HCT116 (cell line): ENCODE results near the gene SETD2. TPM values are rescaled to one million over a fixed set of nuclear protein-coding genes. Genes with fewer than 3 reads are reported as not detected.

Experiments used
- ATAC-seq: fragments of 200-7000 bp; cut with Tn5 transposase; 2 replicates; pipeline ENCODE4 v1.9.1; 2020; ENCODE audit warnings: mild to moderate bottlenecking, moderate library complexity
- Bru-seq: library from RNA; stranded (reverse); fragments of 400-500 nt; gene quantifications from one replicate; lab custom pipeline; 2021; lab: Mats Ljungman, UMichigan
- BruChase-seq, 2 experiments: library from RNA; stranded (reverse); fragments of 400-500 nt; gene quantifications; one replicate each; lab custom pipeline; 2021; lab: Mats Ljungman, UMichigan
- BruUV-seq: library from RNA; stranded (reverse); fragments of 400-500 nt; replicated peaks from 2 replicates; lab custom pipeline; 2021; lab: Mats Ljungman, UMichigan
- CTCF ChIA-PET: fragments of 300-600 bp; sonication (Branson Sonifier 250); formaldehyde crosslinking; loops from one replicate; lab custom pipeline; 2021; ENCODE audit warnings: antibody characterized with exemption; lab: Charles Lee
- POLR2A ChIA-PET: fragments of 300-600, 350-600 bp; sonication (Branson Sonifier 250); formaldehyde crosslinking; loops from one replicate; lab custom pipeline; 2021; ENCODE audit warnings: antibody characterized with exemption; lab: Charles Lee
- RAD21 ChIA-PET, 2 experiments: fragments of 300-600 bp; sonication (Branson Sonifier 250); formaldehyde crosslinking; loops; one replicate each; lab custom pipeline; 2023; ENCODE audit warnings: low total read pairs in 2 of 2; ENCODE audit not compliant: uncharacterized antibody in 2 of 2, unreplicated experiment in 2 of 2, low non-redundant PET in 1 of 2; lab: Charles Lee
- DNase-seq: peaks from one replicate; pipeline ENCODE4 v3.0.0-alpha.2; 2010; ENCODE audit warnings: low read depth, low spot score
- H2AFZ ChIP-seq: fragments of 200-600 bp; shearing (Covaris generic), sonication (generic); 2 replicates; pipeline ENCODE4 v1.6.1; 2017; ENCODE audit warnings: low read depth, mixed run types, mixed read lengths, antibody characterized with exemption, low read length; ENCODE audit not compliant: poor library complexity, severe bottlenecking
- H3K27ac ChIP-seq: 2 replicates; pipeline ENCODE4 v1.5.1; 2012; ENCODE audit warnings: low read depth, low read length
- H3K27me3 ChIP-seq: fragments of 200-600 bp; sonication (generic); 2 replicates; pipeline ENCODE4 v1.6.1; 2016; ENCODE audit warnings: mixed run types, low read length, mixed read lengths; ENCODE audit not compliant: insufficient read depth
- H3K36me3 ChIP-seq, 2 experiments: fragments of 200-500 bp in 1 of 2; fragments of 200-600 bp in 1 of 2; sonication (Bioruptor generic) in 1 of 2; sonication (generic) in 1 of 2; 2 replicates each; pipeline versions ENCODE4 v1.5.1 to v1.6.1; 2014 to 2016; ENCODE audit warnings: low read length in 2 of 2, inconsistent platforms in 1 of 2, mixed read lengths in 1 of 2, mixed run types in 1 of 2; ENCODE audit not compliant: insufficient read depth in 2 of 2, control insufficient read depth in 1 of 2
- H3K4me1 ChIP-seq, 2 experiments: fragments of 200-600 bp in 1 of 2; sonication (generic) in 1 of 2; 2 replicates each; pipeline versions ENCODE4 v1.5.1 to v1.6.1; 2012 to 2017; ENCODE audit warnings: low read length in 2 of 2, inconsistent platforms in 1 of 2, mild to moderate bottlenecking in 1 of 2, mixed read lengths in 1 of 2, mixed run types in 1 of 2, moderate library complexity in 1 of 2; ENCODE audit not compliant: insufficient read depth in 2 of 2, control insufficient read depth in 1 of 2
- H3K4me2 ChIP-seq: fragments of 200-600 bp; sonication (generic); 2 replicates; pipeline ENCODE4 v1.6.1; 2017; ENCODE audit warnings: mixed run types, low read length, mixed read lengths
- H3K4me3 ChIP-seq, 2 experiments: fragments of 200-600 bp in 1 of 2; sonication (generic) in 1 of 2; replicated peaks in 1 of 2; 2 replicates each; pipeline ENCODE4 v1.5.1; 2011 to 2016; ENCODE audit warnings: low read length in 2 of 2, control low read depth in 1 of 2, low read depth in 1 of 2, mild to moderate bottlenecking in 1 of 2, mixed read lengths in 1 of 2, mixed run types in 1 of 2
- H3K79me2 ChIP-seq: fragments of 200-600 bp; sonication (generic); 2 replicates; pipeline ENCODE4 v1.6.1; 2017; ENCODE audit warnings: mild to moderate bottlenecking, mixed run types, low read length, moderate library complexity, mixed read lengths; ENCODE audit not compliant: insufficient read depth
- H3K9ac ChIP-seq: fragments of 200-600 bp; sonication (generic); 2 replicates; pipeline ENCODE4 v1.6.1; 2016; ENCODE audit warnings: low read length, mixed read lengths
- H3K9me2 ChIP-seq: fragments of 200-600 bp; sonication (generic), shearing (Covaris generic); 2 replicates; pipeline ENCODE4 v1.6.1; 2017; ENCODE audit warnings: mixed run types, mild to moderate bottlenecking, moderate library complexity; ENCODE audit not compliant: insufficient read depth
- H3K9me3 ChIP-seq, 2 experiments: fragments of 200-500 bp in 1 of 2; fragments of 200-600 bp in 1 of 2; sonication (Bioruptor generic) in 1 of 2; sonication (generic) in 1 of 2; 2 replicates each; pipeline ENCODE4 v1.6.1; 2014 to 2017; ENCODE audit warnings: low read length in 2 of 2, mixed read lengths in 2 of 2, inconsistent platforms in 1 of 2, low read depth in 1 of 2, mild to moderate bottlenecking in 1 of 2, mixed run types in 1 of 2, moderate library complexity in 1 of 2; ENCODE audit not compliant: control insufficient read depth in 1 of 2, insufficient read depth in 1 of 2
- H4K20me1 ChIP-seq: fragments of 200-600 bp; sonication (generic), shearing (Covaris generic); 2 replicates; pipeline ENCODE4 v1.6.1; 2017; ENCODE audit warnings: mixed run types, mild to moderate bottlenecking, moderate library complexity; ENCODE audit not compliant: insufficient read depth
- ATF3 ChIP-seq: IDR thresholded peaks from 2 replicates; pipeline ENCODE4 v1.6.1; 2012
- CBX3 ChIP-seq: IDR thresholded peaks from 2 replicates; pipeline ENCODE4 v1.6.1; 2012; ENCODE audit warnings: low read depth
- CEBPB ChIP-seq: IDR thresholded peaks from 2 replicates; pipeline ENCODE4 v1.6.1; 2012; ENCODE audit warnings: low read depth
- EZH2phosphoT487 ChIP-seq: fragments of 200-600 bp; IDR thresholded peaks from 2 replicates; pipeline ENCODE4 v1.6.1; 2018; ENCODE audit warnings: antibody characterized with exemption, borderline replicate concordance
- FOSL1 ChIP-seq: IDR thresholded peaks from 2 replicates; pipeline ENCODE4 v1.6.1; 2012; ENCODE audit warnings: low read depth
- JUND ChIP-seq: IDR thresholded peaks from 2 replicates; pipeline ENCODE4 v1.6.1; 2012
- MAX ChIP-seq: IDR thresholded peaks from 2 replicates; pipeline ENCODE4 v1.6.1; 2012
- POLR2A ChIP-seq: IDR thresholded peaks from 2 replicates; pipeline ENCODE4 v1.7.0; 2011; ENCODE audit warnings: borderline replicate concordance; ENCODE audit not compliant: insufficient read depth, insufficient read length; ENCODE audit errors: extremely low read depth
- POLR2AphosphoS5 ChIP-seq: IDR thresholded peaks from 2 replicates; pipeline ENCODE4 v1.6.1; 2011; ENCODE audit warnings: mild to moderate bottlenecking, low read depth, low read length, moderate library complexity
- RAD21 ChIP-seq: IDR thresholded peaks from 2 replicates; pipeline ENCODE4 v1.6.1; 2012; ENCODE audit warnings: low read depth, mild to moderate bottlenecking
- SIN3A ChIP-seq: IDR thresholded peaks from 2 replicates; pipeline ENCODE4 v1.6.1; 2012; ENCODE audit warnings: low read depth
- SP1 ChIP-seq: IDR thresholded peaks from 2 replicates; pipeline ENCODE4 v1.6.1; 2012; ENCODE audit warnings: low read depth
- SRF ChIP-seq: IDR thresholded peaks from 2 replicates; pipeline ENCODE4 v1.6.1; 2012; ENCODE audit warnings: low read depth
- TCF7L2 ChIP-seq: IDR thresholded peaks from 2 replicates; pipeline ENCODE4 v1.7.0; 2011; ENCODE audit warnings: borderline replicate concordance, inconsistent platforms; ENCODE audit not compliant: insufficient read depth, insufficient read length; ENCODE audit errors: extremely low read depth
- YY1 ChIP-seq: IDR thresholded peaks from 2 replicates; pipeline ENCODE4 v1.6.1; 2011; ENCODE audit warnings: low read length, low read depth, moderate library complexity, mild to moderate bottlenecking; ENCODE audit not compliant: insufficient replicate concordance; ENCODE audit errors: extremely low read depth
- ZFX ChIP-seq: fragments of 450-650 bp; IDR thresholded peaks from 2 replicates; pipeline ENCODE4 v1.6.1; 2017
- ZNF274 ChIP-seq: fragments of 200-500 bp; sonication (Bioruptor generic); IDR thresholded peaks from 2 replicates; pipeline ENCODE4 v1.6.1; 2014; ENCODE audit warnings: mild to moderate bottlenecking, low read depth, low read length, inconsistent platforms
- intact Hi-C: fragments of 100-400 bp; cut with micrococcal nuclease; formaldehyde crosslinking; loops from 2 replicates; pipeline ENCODE4 v1.10.0; 2022
- long read RNA-seq: library from polyadenylated mRNA; unstranded; transcript quantifications from one replicate; pipeline ENCODE4 v2.0.0, GENCODE V29; 2021; ENCODE audit not compliant: unreplicated experiment
- polyA plus RNA-seq: library from polyadenylated mRNA; unstranded; fragments of >200 nt; gene quantifications from 2 replicates; pipeline ENCODE4 v1.2.1, GENCODE V29; 2012; ENCODE audit warnings: missing spikeins
- total RNA-seq: library from RNA; stranded (reverse); gene quantifications from one replicate; pipeline ENCODE4 v1.2.1, GENCODE V29; 2021; ENCODE audit not compliant: unreplicated experiment

The SETD2 gene, protein sequence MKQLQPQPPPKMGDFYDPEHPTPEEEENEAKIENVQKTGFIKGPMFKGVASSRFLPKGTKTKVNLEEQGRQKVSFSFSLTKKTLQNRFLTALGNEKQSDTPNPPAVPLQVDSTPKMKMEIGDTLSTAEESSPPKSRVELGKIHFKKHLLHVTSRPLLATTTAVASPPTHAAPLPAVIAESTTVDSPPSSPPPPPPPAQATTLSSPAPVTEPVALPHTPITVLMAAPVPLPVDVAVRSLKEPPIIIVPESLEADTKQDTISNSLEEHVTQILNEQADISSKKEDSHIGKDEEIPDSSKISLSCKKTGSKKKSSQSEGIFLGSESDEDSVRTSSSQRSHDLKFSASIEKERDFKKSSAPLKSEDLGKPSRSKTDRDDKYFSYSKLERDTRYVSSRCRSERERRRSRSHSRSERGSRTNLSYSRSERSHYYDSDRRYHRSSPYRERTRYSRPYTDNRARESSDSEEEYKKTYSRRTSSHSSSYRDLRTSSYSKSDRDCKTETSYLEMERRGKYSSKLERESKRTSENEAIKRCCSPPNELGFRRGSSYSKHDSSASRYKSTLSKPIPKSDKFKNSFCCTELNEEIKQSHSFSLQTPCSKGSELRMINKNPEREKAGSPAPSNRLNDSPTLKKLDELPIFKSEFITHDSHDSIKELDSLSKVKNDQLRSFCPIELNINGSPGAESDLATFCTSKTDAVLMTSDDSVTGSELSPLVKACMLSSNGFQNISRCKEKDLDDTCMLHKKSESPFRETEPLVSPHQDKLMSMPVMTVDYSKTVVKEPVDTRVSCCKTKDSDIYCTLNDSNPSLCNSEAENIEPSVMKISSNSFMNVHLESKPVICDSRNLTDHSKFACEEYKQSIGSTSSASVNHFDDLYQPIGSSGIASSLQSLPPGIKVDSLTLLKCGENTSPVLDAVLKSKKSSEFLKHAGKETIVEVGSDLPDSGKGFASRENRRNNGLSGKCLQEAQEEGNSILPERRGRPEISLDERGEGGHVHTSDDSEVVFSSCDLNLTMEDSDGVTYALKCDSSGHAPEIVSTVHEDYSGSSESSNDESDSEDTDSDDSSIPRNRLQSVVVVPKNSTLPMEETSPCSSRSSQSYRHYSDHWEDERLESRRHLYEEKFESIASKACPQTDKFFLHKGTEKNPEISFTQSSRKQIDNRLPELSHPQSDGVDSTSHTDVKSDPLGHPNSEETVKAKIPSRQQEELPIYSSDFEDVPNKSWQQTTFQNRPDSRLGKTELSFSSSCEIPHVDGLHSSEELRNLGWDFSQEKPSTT (N-terminal part only)
- total RNA-seq (33.0 TPM), Bru-seq, nascent RNA (percentile 87 among the genes with signal in this experiment), BruChase-seq, experiment 1, labeled RNA remaining after a 6-hour chase (percentile 80 among the genes with signal in this experiment), BruChase-seq, experiment 2, labeled RNA remaining after a 2-hour chase (percentile 85 among the genes with signal in this experiment)
- polyA plus RNA-seq: 11.3 and 14.8 TPM in 2 replicates
- long read RNA-seq, partial matches to known transcripts: 24 of 30 reads
- long read RNA-seq, other reads (novel, unspliced or antisense): 6 of 30 reads

GRCh38 chr3:47164007-47164881 is at the start of gene SETD2:
TSS of gene SETD2 (minus strand) at chr3:47164113. CDS start at chr3:47163924, 189 bp downstream.
- ChIA-PET CTCF (interaction anchor here (1.1 kb wide), 1 partner anchor 159 kb away, joined by 3 read pairs; no protein-coding TSS in a partner anchor), RAD21 (interaction anchor here in 1 of 2 experiments (0.7 to 0.8 kb wide), 2 partner anchors 160 to 187 kb away, joined by 3 to 4 read pairs; no protein-coding TSS in a partner anchor), POLR2A (interaction anchor here (0.5 to 1.7 kb wide), 3 partner anchors 11 to 535 kb away, joined by 3 to 4 read pairs (median 4); partner anchors contain the start of gene CCDC12)
- DNase-seq: peak; percentile 78
- Histone ChIP-seq H3K9me2 (no peaks in the 10 kb centered on the region), H3K9me3 (no peaks in the 10 kb centered on the region), H3K79me2 (peaks cover 63% of the 10 kb centered on the region), H3K9ac (peak within 1 kb of the TSS; percentile 90), H2AFZ (peak within 1 kb of the TSS; percentile 95), H3K4me1 (peaks cover 6 to 20% of the 10 kb centered on the region in 2 experiments), H3K4me3 (peak within 1 kb of the TSS; percentile 80 to 86), H3K36me3 (no peaks in the 10 kb centered on the region; a peak in 1 of 4 replicates), H3K27ac (peak within 1 kb of the TSS; percentile 94), H3K4me2 (peak within 1 kb of the TSS; percentile 100), H3K27me3 (no peaks in the 10 kb centered on the region), H4K20me1 (no peaks in the 10 kb centered on the region)
- BruUV-seq: no TSS peak
- intact Hi-C loops: no loop called here
- peak; percentile 91 for ATAC-seq
- peak; percentile 47; the same call in 1 of the 2 replicates for TF ChIP-seq CBX3
- TF ChIP-seq POLR2AphosphoS5: peak; percentile 69
- TF ChIP-seq SP1: peak; percentile 77
- no peak for TF ChIP-seq ZNF274
- no peak for TF ChIP-seq ZFX
- no peak for TF ChIP-seq ATF3
- peak; percentile 88 for TF ChIP-seq MAX
- TF ChIP-seq TCF7L2: peak; percentile 65
- TF ChIP-seq CEBPB: no peak
- TF ChIP-seq SIN3A: no peak; the same call in 1 of the 2 replicates
- no peak for TF ChIP-seq SRF
- TF ChIP-seq JUND: no peak
- no peak for TF ChIP-seq YY1
- no peak for TF ChIP-seq POLR2A
- no peak for TF ChIP-seq FOSL1
- TF ChIP-seq EZH2phosphoT487: no peak
- TF ChIP-seq RAD21: peak; percentile 58
